HepG2 (cell line): ENCODE results near the gene ADRA2B. TPM values are rescaled to one million over a fixed set of nuclear protein-coding genes. Genes with fewer than 3 reads are reported as not detected.
A peak's percentile ranks its signal among the peaks of the same experiment; 100 is the strongest.

Experiments
- E2F2 ChIP-seq: sonication (generic); formaldehyde crosslinking; IDR thresholded peaks from 2 replicates; pipeline ENCODE4 v1.4.0; 2020; ENCODE audit warnings: missing genetic modification reagents, borderline replicate concordance
- PAX8 ChIP-seq: sonication (generic); formaldehyde crosslinking; IDR thresholded peaks from 2 replicates; pipeline ENCODE4 v1.8.0; 2022; ENCODE audit warnings: mild to moderate bottlenecking, missing genetic modification reagents, borderline replicate concordance
- PAXIP1 ChIP-seq: sonication (generic); formaldehyde crosslinking; conservative IDR thresholded peaks from 2 replicates; pipeline ENCODE4 v1.4.0; 2020; ENCODE audit warnings: mild to moderate bottlenecking, missing genetic modification reagents, moderate library complexity
- REL ChIP-seq: sonication (generic); formaldehyde crosslinking; conservative IDR thresholded peaks from 2 replicates; pipeline ENCODE4 v1.8.0; 2022; ENCODE audit warnings: mild to moderate bottlenecking, missing genetic modification reagents, moderate library complexity
- REST ChIP-seq, 2 experiments: IDR thresholded peaks; 2 replicates each; pipeline ENCODE4 v1.6.1; 2011 to 2012; ENCODE audit warnings: low read length in 2 of 2, borderline replicate concordance in 1 of 2, low read depth in 1 of 2, mild to moderate bottlenecking in 1 of 2, moderate library complexity in 1 of 2
- RFXANK ChIP-seq: IDR thresholded peaks from 2 replicates; pipeline ENCODE4 v1.6.1; 2016
- SAFB2 ChIP-seq: sonication (generic); formaldehyde crosslinking; IDR thresholded peaks from 2 replicates; pipeline ENCODE4 v1.5.1; 2020; ENCODE audit warnings: missing genetic modification reagents, low read depth, mild to moderate bottlenecking, borderline replicate concordance
- TAF1 ChIP-seq: sonication (generic); formaldehyde crosslinking; IDR thresholded peaks from 2 replicates; pipeline ENCODE4 v1.4.0; 2020; ENCODE audit warnings: missing genetic modification reagents
- ZC3H13 ChIP-seq: sonication (generic); formaldehyde crosslinking; IDR thresholded peaks from 2 replicates; pipeline ENCODE4 v1.8.1; 2023; ENCODE audit warnings: mild to moderate bottlenecking, missing genetic modification reagents, moderate library complexity
- ZNF609 ChIP-seq: sonication (generic); formaldehyde crosslinking; IDR thresholded peaks from 2 replicates; pipeline ENCODE4 v1.4.0; 2020; ENCODE audit warnings: mild to moderate bottlenecking, missing genetic modification reagents, borderline replicate concordance
- ZNF639 ChIP-seq: conservative IDR thresholded peaks from 2 replicates; pipeline ENCODE4 v1.6.1; 2018; ENCODE audit warnings: missing genetic modification reagents
- ZNF678 ChIP-seq: sonication (generic); formaldehyde crosslinking; IDR thresholded peaks from 2 replicates; pipeline ENCODE4 v1.4.0; 2020; ENCODE audit warnings: mild to moderate bottlenecking, missing genetic modification reagents
- polyA plus RNA-seq, 8 experiments: library from polyadenylated mRNA; depleted of rRNA in 3 of 8; stranded (reverse) in 7 of 8; unstranded in 1 of 8; fragments of >200 nt; fragmentation: Illumina TruSeq in 4 of 8; extraction: Trizol in 4 of 8; gene quantifications; 2 replicates each; pipeline versions ENCODE4 v1.2.1 to v1.2.3, GENCODE V29; 2011 to 2016; ENCODE audit warnings: low read depth in 4 of 8, missing spikeins in 1 of 8, mixed read lengths in 1 of 8; ENCODE audit not compliant: insufficient read depth in 1 of 8
- total RNA-seq, 5 experiments: library from RNA; depleted of rRNA; stranded (reverse); fragments of >200 nt; fragmentation: Illumina TruSeq; extraction: Trizol; gene quantifications; 2 replicates each; pipeline ENCODE4 v1.2.3, GENCODE V29; 2016; ENCODE audit warnings: low read depth in 1 of 5

ADRA2B gene
- total and polyA plus RNA-seq, 2 of the 13 experiments (the other 11 are each of a cell fraction or from before 2014, with no cell fraction given) = not detected

- no peak for TF ChIP-seq REST (IDR thresholded peaks at IDR 0.05; ENCODE audit: borderline replicate concordance in 1 of 2, low read depth in 1 of 2, low read length in 2 of 2)
- no peak for TF ChIP-seq PAXIP1 (CRISPR knock-in tag)
- no peak for TF ChIP-seq ZNF639 (CRISPR knock-in tag)
- no peak for TF ChIP-seq ZNF678
- TF ChIP-seq ZC3H13 (CRISPR knock-in tag) = no peak
- peak; percentile 62; the same call in 1 of the 2 replicates for TF ChIP-seq SAFB2 (CRISPR knock-in tag)
- TF ChIP-seq RFXANK (CRISPR knock-in tag) = no peak
- TF ChIP-seq REL (CRISPR knock-in tag) = no peak
- TF ChIP-seq E2F2 = no peak
- TF ChIP-seq PAX8 (CRISPR knock-in tag) = 0 out of 2 replicates have a peak, but pooled peaks have one; percentile 40
- TF ChIP-seq ZNF609 (CRISPR knock-in tag) = no peak
- TF ChIP-seq TAF1 (CRISPR knock-in tag) = no peak
Observed at GRCh38 chr2:96116879-96117533, 635 bp upstream of the ADRA2B start (continued).
